Esophagus muscularis mucosa (tissue), 4 donors: ENCODE results near the gene RETREG1. TPM values are rescaled to one million over a fixed set of nuclear protein-coding genes. Genes with fewer than 3 reads are reported as not detected.

Source experiments
- DNase-seq: peaks from one replicate; pipeline ENCODE4 v3.0.0-alpha.2; 2017; ENCODE audit errors: extremely low spot score
- H3K27ac ChIP-seq, 4 donors: fragments of 200-600 bp; sonication (generic); replicated peaks in 1 of 4; 1 replicate in 3 of 4; 2 replicates in 1 of 4; pipeline ENCODE4 v1.5.1; 2016 to 2019; ENCODE audit warnings: mild to moderate bottlenecking in 1 of 4
- H3K27me3 ChIP-seq, 4 donors: fragments of 200-600 bp; sonication (generic); one replicate each; pipeline versions ENCODE4 v1.5.1 to v1.6.0; 2016 to 2019
- H3K36me3 ChIP-seq, 4 donors: fragments of 200-600 bp; sonication (generic); one replicate each; pipeline ENCODE4 v1.5.1; 2016 to 2019
- H3K4me1 ChIP-seq, 4 donors: fragments of 200-600 bp; sonication (generic); one replicate each; pipeline ENCODE4 v1.5.1; 2016 to 2019
- H3K4me3 ChIP-seq, 4 donors: fragments of 200-600 bp; sonication (generic); 1 replicate in 2 of 4; 2 replicates in 2 of 4; pipeline ENCODE4 v1.5.1; 2016 to 2019; ENCODE audit warnings: mild to moderate bottlenecking in 4 of 4, moderate library complexity in 1 of 4
- H3K9me3 ChIP-seq, 4 donors: fragments of 200-600 bp; sonication (generic); 1 replicate in 3 of 4; 2 replicates in 1 of 4; pipeline ENCODE4 v1.5.1; 2016 to 2019
- EP300 ChIP-seq: sonication (generic); formaldehyde crosslinking; IDR thresholded peaks from one replicate; pipeline ENCODE4 v1.6.1; 2017; ENCODE audit warnings: antibody characterized with exemption
- POLR2A ChIP-seq: fragments of 450-650 bp; IDR thresholded peaks from one replicate; pipeline ENCODE4 v1.6.1; 2017; ENCODE audit warnings: antibody characterized with exemption, moderate library complexity, mild to moderate bottlenecking, low read depth
- POLR2AphosphoS5 ChIP-seq, 2 donors: sonication (generic); formaldehyde crosslinking; IDR thresholded peaks; one replicate each; pipeline ENCODE4 v1.6.1; 2017; ENCODE audit warnings: antibody characterized with exemption in 2 of 2
- WGBS: methylation state at CpG from one replicate; pipeline ENCODE4 v1.1.5; 2018; 5-methylcytosine and 5-hydroxymethylcytosine counted together
- intact Hi-C: fragments of 100-400 bp; cut with DNase I; formaldehyde crosslinking; loops from one replicate; pipeline ENCODE4 v1.15.1; 2023
- total RNA-seq, 4 donors: library from RNA; depleted of rRNA; stranded (reverse); fragments of >200 nt; gene quantifications; one replicate each; pipeline versions ENCODE4 v1.1.0 to v1.2.1, GENCODE V29; 2016
- TF ChIP-seq, protein P1 (sequence below), 3 experiments: fragments of 200-600 bp in 2 of 3; fragments of 450-650 bp in 1 of 3; sonication (generic) in 2 of 3; IDR thresholded peaks; one replicate each; pipeline ENCODE4 v1.5.1; 2017 to 2019; ENCODE audit warnings: antibody characterized with exemption in 3 of 3, mild to moderate bottlenecking in 2 of 3, moderate library complexity in 1 of 3

The RETREG1 gene
- total RNA-seq, 4 donors from 2014 or later: 7.5 to 13.0 (median 10.3) TPM

DNA sequence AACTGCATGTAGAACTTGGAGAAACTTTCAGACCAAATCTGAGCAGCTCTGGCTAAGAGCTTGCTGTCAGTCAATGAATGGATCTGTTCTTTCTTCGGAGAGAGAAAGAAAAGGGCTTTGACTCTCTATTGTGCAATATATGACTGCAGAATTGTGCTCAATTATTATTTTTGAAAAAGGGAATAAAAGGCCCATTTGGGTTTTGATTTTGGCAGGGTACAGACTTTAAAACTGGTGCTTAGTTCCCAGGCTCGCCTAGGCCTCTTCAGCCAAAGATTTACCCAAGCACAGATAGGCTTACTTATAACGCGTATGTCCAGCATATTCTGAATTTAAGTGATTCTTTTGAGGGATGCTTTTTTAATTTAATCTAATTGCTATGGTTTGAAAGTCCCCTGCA is 59.3 kb downstream of the RETREG1 start:
- TF ChIP-seq POLR2A (no peak), EP300 (no peak), POLR2AphosphoS5 (IDR thresholded peaks at IDR 0.05) (no peak)
- TF ChIP-seq, protein P1, sequence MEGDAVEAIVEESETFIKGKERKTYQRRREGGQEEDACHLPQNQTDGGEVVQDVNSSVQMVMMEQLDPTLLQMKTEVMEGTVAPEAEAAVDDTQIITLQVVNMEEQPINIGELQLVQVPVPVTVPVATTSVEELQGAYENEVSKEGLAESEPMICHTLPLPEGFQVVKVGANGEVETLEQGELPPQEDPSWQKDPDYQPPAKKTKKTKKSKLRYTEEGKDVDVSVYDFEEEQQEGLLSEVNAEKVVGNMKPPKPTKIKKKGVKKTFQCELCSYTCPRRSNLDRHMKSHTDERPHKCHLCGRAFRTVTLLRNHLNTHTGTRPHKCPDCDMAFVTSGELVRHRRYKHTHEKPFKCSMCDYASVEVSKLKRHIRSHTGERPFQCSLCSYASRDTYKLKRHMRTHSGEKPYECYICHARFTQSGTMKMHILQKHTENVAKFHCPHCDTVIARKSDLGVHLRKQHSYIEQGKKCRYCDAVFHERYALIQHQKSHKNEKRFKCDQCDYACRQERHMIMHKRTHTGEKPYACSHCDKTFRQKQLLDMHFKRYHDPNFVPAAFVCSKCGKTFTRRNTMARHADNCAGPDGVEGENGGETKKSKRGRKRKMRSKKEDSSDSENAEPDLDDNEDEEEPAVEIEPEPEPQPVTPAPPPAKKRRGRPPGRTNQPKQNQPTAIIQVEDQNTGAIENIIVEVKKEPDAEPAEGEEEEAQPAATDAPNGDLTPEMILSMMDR (IDR thresholded peaks at IDR 0.05): no peak
- H3K27me3 ChIP-seq: no peaks in the 10 kb centered on the region
- no peak overlapping the region for H3K27ac ChIP-seq
- 90% methylated on average over 4 of the region's 4 CpGs for WGBS
- H3K36me3 ChIP-seq: no peaks in the 10 kb centered on the region
- no peaks in the 10 kb centered on the region for H3K9me3 ChIP-seq
- no peak for DNase-seq
- intact Hi-C loops: no loop called here
- H3K4me3 ChIP-seq: no peak overlapping the region
- peaks cover 0 to 6% (median 4%) of the 10 kb centered on the region in 4 donors for H3K4me1 ChIP-seq

DNA sequence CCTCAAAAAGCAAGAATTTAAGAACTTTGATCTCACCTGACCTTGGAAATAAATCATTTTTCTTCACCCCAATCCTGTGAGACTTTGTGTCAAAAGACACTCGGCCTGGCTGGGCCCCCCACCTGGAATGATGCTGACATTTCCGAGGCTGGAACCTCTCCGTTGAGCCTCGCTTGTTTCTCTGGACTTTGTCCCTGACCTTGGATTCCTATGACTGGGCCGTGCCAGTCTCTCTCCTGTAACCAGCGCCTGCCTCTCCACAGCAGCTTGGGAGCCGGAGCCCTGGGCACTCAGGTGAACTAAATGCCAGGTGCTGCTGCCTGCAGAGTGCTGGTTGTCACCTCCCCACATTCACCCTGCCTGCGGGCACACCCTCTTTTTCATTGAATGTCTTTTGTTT is 62.7 kb downstream of the RETREG1 start:
- no peaks in the 10 kb centered on the region for H3K27me3 ChIP-seq
- H3K36me3 ChIP-seq: no peaks in the 10 kb centered on the region
- H3K27ac ChIP-seq: no peak overlapping the region
- no peaks in the 10 kb centered on the region for H3K9me3 ChIP-seq
- TF ChIP-seq, protein P1 (IDR thresholded peaks at IDR 0.05): no peak
- TF ChIP-seq POLR2A (no peak), EP300 (no peak), POLR2AphosphoS5 (IDR thresholded peaks at IDR 0.05) (no peak)
- intact Hi-C loops: loop anchor here (5.0 kb wide), 1 partner anchor 62 kb away; no protein-coding TSS in a partner anchor
- WGBS: 90% methylated on average over 7 of the region's 8 CpGs
- no peak for DNase-seq
- H3K4me1 ChIP-seq: peaks cover 6 to 14% (median 10%) of the 10 kb centered on the region in 4 donors
- no peak overlapping the region for H3K4me3 ChIP-seq

DNA sequence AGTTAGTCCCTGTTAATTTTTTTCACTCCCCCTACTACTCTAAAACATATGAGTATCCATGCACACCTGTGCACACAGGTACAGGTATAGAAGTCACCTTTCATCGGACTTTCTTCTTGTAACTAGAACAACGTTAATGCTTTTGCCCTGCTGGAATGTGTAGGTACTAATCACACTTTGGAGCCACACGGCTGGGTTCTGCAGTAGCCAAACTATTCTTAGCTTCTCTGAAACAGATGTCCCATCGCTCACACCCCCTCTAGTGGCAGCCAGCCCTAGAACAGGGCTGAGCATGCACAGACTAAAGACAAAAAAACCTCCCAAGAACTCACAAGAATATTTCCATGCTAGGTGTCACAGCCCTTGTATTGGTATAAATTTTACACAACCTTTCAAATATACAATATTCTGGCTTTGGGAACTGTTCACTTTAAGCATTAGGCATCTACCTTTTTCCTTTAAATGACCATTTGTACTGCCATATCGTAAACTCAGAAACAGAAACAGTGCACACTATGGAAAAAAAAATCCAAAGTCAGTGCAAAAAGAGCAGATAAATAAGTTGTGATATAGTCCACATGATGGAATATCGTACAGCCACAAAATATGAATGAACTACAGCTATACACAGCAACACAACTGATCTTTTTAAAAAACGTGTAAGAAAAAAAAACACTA is 64.0 kb downstream of the RETREG1 start:
- DNase-seq: no peak
- no peak for TF ChIP-seq POLR2AphosphoS5 (IDR thresholded peaks at IDR 0.05)
- TF ChIP-seq, protein P1 (IDR thresholded peaks at IDR 0.05): peak; percentile 54 to 75 (median 57)
- TF ChIP-seq EP300: no peak

DNA sequence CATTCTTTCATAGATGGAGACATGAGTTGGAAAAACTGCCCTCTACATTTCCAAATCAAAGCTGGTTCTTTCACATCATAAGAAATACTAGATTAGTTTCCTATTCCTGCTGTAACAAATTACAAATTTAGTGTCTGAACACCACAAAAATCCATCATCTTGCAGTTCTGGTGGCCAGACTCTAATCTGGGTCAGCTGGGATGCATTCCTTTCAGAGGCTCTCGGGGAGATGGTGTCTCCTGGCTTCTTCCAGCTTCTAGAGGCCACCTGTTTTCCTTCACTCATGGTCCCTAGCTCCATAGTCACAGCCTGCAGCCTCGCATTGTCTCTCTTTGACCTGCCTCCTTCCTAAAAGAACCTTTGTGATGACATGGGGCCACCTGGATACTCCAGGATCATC is 65.2 kb downstream of the RETREG1 start:
- WGBS: 76% methylated on average over 2 of the region's 2 CpGs
- Histone ChIP-seq H3K27ac (no peak overlapping the region), H3K9me3 (no peaks in the 10 kb centered on the region), H3K27me3 (no peaks in the 10 kb centered on the region), H3K4me3 (no peak overlapping the region), H3K4me1 (peaks cover 9 to 18% (median 11%) of the 10 kb centered on the region in 4 donors), H3K36me3 (no peaks in the 10 kb centered on the region)
- intact Hi-C loops: loop anchor here (5.0 kb wide), 1 partner anchor 59 kb away; no protein-coding TSS in a partner anchor
- no peak for TF ChIP-seq POLR2AphosphoS5 (IDR thresholded peaks at IDR 0.05)
- no peak for TF ChIP-seq POLR2A
- no peak for TF ChIP-seq EP300
- TF ChIP-seq, protein P1 (IDR thresholded peaks at IDR 0.05): no peak
- DNase-seq: no peak

More for the DNA sequence above, 64.0 kb downstream of the RETREG1 start:
- Histone ChIP-seq H3K27ac (no peak overlapping the region), H3K36me3 (no peaks in the 10 kb centered on the region), H3K27me3 (no peaks in the 10 kb centered on the region), H3K4me1 (peaks cover 6 to 18% (median 10%) of the 10 kb centered on the region in 4 donors), H3K9me3 (no peaks in the 10 kb centered on the region), H3K4me3 (no peak overlapping the region)
- 39% methylated on average over 7 of the region's 7 CpGs for whole genome bisulfite sequencing
- intact Hi-C loops: loop anchor here (5.0 kb wide), 1 partner anchor 61 kb away; no protein-coding TSS in a partner anchor
